ENCODE results near the gene BZW1. TPM values are rescaled to one million over a fixed set of nuclear protein-coding genes. Genes with fewer than 3 reads are reported as not detected.

BZW1 gene
- total RNA-seq, 4 donors from 2014 or later: 204 to 317 (median 240) TPM

DNA sequence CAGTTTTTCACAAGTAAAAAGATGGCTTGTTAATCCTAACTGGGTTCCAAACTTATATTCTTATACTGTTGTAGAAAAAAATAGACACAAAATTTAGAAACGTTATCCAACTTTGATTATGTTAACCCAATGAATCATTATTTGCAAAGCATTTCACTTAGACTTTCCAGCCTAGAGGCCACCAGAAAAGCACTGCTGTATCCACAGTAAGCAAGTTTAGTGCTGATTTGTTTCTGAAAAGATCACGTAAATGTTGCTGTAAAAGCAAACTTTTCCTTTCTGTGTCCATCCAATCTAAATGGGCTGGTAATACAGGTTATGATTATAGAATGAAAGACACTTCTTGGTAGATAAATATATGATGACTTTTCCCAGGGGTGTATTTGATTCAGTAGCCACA is 17.6 kb upstream of the BZW1 start:
- H3K9me3 ChIP-seq: no peaks in the 10 kb centered on the region
- ATAC-seq (no peak), DNase-seq (no peak)
- H3K4me3 ChIP-seq: no peak overlapping the region
- no peak overlapping the region for H3K27ac ChIP-seq
- TF ChIP-seq POLR2A (IDR thresholded peaks at IDR 0.05): no peak
- TF ChIP-seq, protein P1, sequence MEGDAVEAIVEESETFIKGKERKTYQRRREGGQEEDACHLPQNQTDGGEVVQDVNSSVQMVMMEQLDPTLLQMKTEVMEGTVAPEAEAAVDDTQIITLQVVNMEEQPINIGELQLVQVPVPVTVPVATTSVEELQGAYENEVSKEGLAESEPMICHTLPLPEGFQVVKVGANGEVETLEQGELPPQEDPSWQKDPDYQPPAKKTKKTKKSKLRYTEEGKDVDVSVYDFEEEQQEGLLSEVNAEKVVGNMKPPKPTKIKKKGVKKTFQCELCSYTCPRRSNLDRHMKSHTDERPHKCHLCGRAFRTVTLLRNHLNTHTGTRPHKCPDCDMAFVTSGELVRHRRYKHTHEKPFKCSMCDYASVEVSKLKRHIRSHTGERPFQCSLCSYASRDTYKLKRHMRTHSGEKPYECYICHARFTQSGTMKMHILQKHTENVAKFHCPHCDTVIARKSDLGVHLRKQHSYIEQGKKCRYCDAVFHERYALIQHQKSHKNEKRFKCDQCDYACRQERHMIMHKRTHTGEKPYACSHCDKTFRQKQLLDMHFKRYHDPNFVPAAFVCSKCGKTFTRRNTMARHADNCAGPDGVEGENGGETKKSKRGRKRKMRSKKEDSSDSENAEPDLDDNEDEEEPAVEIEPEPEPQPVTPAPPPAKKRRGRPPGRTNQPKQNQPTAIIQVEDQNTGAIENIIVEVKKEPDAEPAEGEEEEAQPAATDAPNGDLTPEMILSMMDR (IDR thresholded peaks at IDR 0.05 in 4 of 5, conservative IDR thresholded peaks at IDR 0.05 in 1 of 5): no peak
- intact Hi-C loops (cut with DNase I; ENCODE audit: low total_unique reads) (loop anchor here (2.0 kb wide), 1 partner anchor 81 kb away; no protein-coding TSS in a partner anchor), in situ Hi-C loops (cut with MboI; ENCODE audit: low sequenced_read_pairs in 4 of 4) (no loop called here)
- no peaks in the 10 kb centered on the region for H3K36me3 ChIP-seq
- H3K27me3 ChIP-seq: no peaks in the 10 kb centered on the region
- peaks cover 0 to 28% of the 10 kb centered on the region in 2 donors for H3K4me1 ChIP-seq

DNA sequence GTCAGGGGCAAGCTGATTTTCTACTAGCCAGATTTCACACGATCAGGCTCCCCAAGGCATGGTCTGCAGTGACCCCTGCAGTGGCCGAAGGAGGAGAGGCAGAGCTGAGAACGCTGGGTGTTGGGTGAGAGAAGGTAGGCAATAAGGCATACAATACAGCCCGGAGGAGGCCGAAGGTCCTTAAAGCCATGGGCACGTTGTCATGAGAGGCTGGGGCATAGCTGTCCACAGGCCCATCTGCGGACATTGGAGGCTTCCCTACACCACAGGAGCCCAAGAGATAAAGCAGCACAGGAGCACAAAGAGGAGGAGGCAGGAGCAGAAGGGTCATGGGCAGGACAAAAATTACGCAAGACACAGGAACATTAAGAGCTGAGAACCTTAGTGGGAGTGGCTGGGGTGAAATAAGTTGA is 16.7 kb upstream of the BZW1 start:
- intact Hi-C loops (cut with DNase I; ENCODE audit: low total_unique reads): loop anchor here (2.0 kb wide), 1 partner anchor 82 kb away; no protein-coding TSS in a partner anchor
- peak overlapping the region; percentile 17 to 71 (median 48) for H3K27ac ChIP-seq
- H3K4me1 ChIP-seq: peaks cover 0 to 28% of the 10 kb centered on the region in 2 donors
- H3K4me3 ChIP-seq: no peak overlapping the region
- no peaks in the 10 kb centered on the region for H3K27me3 ChIP-seq
- peak; percentile 20 to 64 for DNase-seq
- no peaks in the 10 kb centered on the region for H3K9me3 ChIP-seq
- TF ChIP-seq, protein P1 (IDR thresholded peaks at IDR 0.05 in 4 of 5, conservative IDR thresholded peaks at IDR 0.05 in 1 of 5): peak in 3 of 5 experiments; percentile 22 to 30 (median 28)
- TF ChIP-seq POLR2A (IDR thresholded peaks at IDR 0.05): no peak
- no peaks in the 10 kb centered on the region for H3K36me3 ChIP-seq
- ATAC-seq: peak; percentile 66 to 82
- in situ Hi-C loops (cut with MboI; ENCODE audit: low sequenced_read_pairs in 4 of 4): no loop called here

DNA sequence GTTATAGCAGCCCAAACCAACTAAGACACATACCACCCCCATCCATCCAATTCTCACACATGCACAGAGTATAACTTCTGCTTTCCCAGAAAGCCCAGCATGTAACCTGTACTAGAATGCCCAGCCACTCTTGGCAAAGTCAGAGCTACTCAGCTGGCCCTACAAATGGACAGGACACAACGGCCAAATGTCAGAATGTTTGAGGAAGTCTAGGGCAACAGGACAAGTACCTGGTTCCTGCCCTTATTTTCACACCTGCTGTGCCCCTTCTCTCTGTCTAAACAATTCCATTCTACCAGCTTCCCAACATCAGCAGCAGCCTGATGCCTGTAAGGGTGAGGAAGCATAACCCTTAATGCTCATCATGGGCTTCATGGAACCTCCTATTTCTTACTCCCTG is 15.1 kb upstream of the BZW1 start:
- H3K4me3 ChIP-seq: no peak overlapping the region
- TF ChIP-seq, protein P1 (IDR thresholded peaks at IDR 0.05 in 4 of 5, conservative IDR thresholded peaks at IDR 0.05 in 1 of 5): no peak
- TF ChIP-seq POLR2A (IDR thresholded peaks at IDR 0.05): no peak
- in situ Hi-C loops (cut with MboI; ENCODE audit: low sequenced_read_pairs in 4 of 4) (no loop called here), intact Hi-C loops (cut with DNase I; ENCODE audit: low total_unique reads) (no loop called here)
- H3K9me3 ChIP-seq: no peaks in the 10 kb centered on the region
- H3K36me3 ChIP-seq: no peaks in the 10 kb centered on the region
- DNase-seq (no peak), ATAC-seq (no peak)
- H3K27me3 ChIP-seq: no peaks in the 10 kb centered on the region
- H3K27ac ChIP-seq: peak overlapping the region; percentile 47 to 81 (median 68)
- H3K4me1 ChIP-seq: peaks cover 0 to 28% of the 10 kb centered on the region in 2 donors

DNA sequence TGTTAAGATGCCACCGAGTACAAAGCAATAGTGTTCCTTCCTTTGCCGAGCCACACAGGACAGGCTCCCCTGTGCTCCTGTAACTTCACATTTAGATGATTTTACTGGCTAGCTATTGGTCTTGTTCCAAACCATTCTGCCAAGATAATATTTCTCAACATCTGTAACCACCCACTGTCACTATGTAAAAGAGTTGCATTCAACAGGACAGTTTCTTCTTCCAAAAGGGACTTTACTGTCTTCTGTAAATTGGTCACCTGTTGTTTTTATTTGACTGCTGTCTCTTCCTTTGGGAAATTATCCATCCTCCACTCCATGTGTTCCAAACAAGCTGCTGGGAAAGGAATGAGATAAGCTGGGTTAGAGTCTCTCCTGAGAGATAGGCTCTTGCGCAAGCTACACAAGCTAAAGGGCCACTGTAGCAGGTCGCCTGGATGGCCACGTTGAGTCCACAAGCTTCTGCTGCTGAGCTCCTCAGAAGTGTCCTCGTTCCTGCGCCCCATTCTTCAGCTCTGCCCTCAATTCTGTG is 14.4 kb upstream of the BZW1 start:
- H3K4me1 ChIP-seq: peaks cover 0 to 28% of the 10 kb centered on the region in 2 donors
- intact Hi-C loops (cut with DNase I; ENCODE audit: low total_unique reads) (no loop called here), in situ Hi-C loops (cut with MboI; ENCODE audit: low sequenced_read_pairs in 4 of 4) (no loop called here)
- no peaks in the 10 kb centered on the region for H3K36me3 ChIP-seq
- no peak overlapping the region for H3K4me3 ChIP-seq
- no peak for TF ChIP-seq POLR2A (IDR thresholded peaks at IDR 0.05)
- TF ChIP-seq, protein P1 (IDR thresholded peaks at IDR 0.05 in 4 of 5, conservative IDR thresholded peaks at IDR 0.05 in 1 of 5): no peak
- ATAC-seq (peak; percentile 87 to 90), DNase-seq (peak; percentile 46 to 66)
- H3K27me3 ChIP-seq: no peaks in the 10 kb centered on the region
- H3K9me3 ChIP-seq: no peaks in the 10 kb centered on the region
- peak overlapping the region; percentile 47 to 81 (median 68) for H3K27ac ChIP-seq

DNA sequence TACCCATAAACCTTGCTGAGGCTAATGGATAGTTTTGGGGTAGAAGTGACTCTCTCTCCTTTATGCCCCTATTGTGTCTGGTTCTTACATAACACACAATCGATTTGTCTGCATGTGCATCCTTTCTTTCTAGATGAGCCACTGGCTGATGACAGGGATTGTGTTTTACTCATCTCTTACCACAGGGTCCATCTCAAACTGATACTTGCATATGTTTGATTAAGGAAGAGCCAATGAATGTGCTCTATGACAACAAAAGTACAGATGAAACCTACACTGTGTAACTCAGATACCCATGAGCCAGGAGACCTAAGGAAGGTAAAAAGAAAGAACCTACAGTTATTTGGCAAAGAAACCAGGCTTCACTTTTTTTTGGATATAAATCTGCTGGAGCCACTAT is 13.2 kb upstream of the BZW1 start:
- Histone ChIP-seq H3K9me3 (no peaks in the 10 kb centered on the region), H3K4me3 (no peak overlapping the region), H3K4me1 (peaks cover 0 to 28% of the 10 kb centered on the region in 2 donors), H3K27me3 (no peaks in the 10 kb centered on the region), H3K36me3 (no peaks in the 10 kb centered on the region), H3K27ac (no peak overlapping the region)
- no peak for TF ChIP-seq POLR2A (IDR thresholded peaks at IDR 0.05)
- TF ChIP-seq, protein P1 (IDR thresholded peaks at IDR 0.05 in 4 of 5, conservative IDR thresholded peaks at IDR 0.05 in 1 of 5): no peak
- no peak for DNase-seq
- no peak for ATAC-seq
- intact Hi-C loops (cut with DNase I; ENCODE audit: low total_unique reads) (no loop called here), in situ Hi-C loops (cut with MboI; ENCODE audit: low sequenced_read_pairs in 4 of 4) (no loop called here)
